ENCODE data around the gene KLHDC4.
"Not testable (repeated sequence)": the region's sequence is repeated elsewhere in the genome, so short reads cannot be mapped to it uniquely, and the experiment has no call there.

KLHDC4 gene

DNA sequence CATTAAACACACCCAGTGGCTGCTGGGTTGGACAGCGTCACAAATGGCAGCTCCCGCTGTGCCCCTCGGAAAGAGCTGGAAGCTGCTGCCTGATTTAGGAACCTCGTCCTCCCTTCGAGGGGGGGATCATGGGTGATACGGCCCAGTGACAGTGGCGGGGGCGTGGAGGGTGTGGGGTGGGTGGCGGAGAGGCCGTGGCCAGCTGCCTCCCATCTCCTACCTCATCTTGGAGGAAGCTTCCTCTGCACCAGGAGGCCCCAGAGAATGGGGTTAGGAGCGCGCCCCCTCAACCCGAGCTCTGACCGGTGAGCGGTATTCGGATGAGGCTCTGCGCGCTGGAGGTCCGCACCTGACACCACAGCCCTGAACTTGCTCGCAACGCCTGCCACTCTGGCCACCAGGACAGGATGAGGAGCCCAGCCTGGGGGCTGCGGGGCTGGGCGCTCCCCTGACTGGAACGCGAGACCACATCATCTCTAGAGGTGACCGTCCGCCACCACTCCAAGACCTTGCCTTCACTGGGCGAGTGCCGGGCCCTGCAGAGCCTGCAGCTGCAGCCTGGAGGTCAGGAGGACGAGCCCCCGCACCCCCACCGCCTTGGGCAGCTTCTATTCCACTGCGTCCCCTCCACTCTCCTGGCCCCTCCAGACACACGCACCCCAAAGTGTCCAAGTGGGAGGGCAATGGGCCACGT is 80.9 kb downstream of the KLHDC4 start:
- no peak for DNase-seq (ENCODE audit: low read depth in 3 of 3)

DNA sequence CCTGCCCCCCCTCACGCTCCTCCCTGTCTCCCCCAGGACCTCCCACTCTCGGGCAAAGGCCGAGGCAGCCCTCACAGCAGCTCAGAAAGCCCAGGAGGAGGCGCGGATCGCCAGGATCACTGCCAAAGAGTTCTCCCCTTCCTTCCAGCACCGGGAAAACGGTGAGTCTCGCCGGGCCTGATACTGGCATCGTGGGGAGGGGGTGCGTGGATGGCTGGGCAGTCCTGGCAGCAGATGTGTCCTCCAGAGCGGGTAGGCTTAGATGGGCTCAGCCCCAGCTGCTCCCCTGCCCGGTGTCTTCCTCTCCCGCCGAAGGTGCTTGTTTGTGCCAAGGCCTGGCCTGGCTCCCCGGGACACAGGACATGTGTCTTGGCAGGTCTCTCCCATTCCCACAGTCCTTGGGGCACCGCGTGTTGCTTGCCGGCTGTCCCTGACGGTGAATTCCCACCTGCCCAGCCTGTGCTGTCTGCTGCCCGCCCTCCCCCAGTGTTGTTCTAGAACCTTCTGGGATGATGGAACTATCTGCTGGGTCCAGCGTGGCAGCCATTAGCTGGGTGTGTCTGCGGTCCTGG is 81.6 kb downstream of the KLHDC4 start:
- DNase-seq (ENCODE audit: low read depth in 3 of 3), result no peak

DNA sequence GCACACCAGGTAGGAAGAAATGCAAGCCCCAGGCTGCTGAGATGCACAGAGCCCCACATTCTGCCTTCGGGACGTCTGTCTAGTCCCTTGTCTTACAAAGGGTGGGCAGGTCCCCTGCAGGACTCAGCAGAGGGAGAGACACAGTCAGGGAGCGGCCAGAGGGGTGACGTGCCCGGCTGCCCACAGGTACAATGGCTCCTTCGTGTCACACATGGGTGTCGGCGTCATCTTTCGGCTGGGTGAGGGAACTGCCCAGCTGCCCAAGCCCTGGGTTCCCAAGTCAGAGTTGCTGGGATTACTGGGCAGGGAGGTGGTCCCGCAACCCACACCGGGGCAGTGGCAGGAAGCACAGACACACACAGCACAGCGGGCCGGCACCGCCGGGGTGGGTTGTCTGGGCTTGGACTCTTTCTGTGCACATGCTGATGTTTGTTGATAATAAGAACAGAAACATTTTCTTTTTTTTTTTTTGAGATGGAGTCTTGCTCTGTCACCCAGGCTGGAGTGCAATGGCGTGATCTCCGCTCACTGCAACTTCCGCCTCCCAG is 82.9 kb downstream of the KLHDC4 start:
- no peak for DNase-seq (ENCODE audit: low read depth in 3 of 3)

DNA sequence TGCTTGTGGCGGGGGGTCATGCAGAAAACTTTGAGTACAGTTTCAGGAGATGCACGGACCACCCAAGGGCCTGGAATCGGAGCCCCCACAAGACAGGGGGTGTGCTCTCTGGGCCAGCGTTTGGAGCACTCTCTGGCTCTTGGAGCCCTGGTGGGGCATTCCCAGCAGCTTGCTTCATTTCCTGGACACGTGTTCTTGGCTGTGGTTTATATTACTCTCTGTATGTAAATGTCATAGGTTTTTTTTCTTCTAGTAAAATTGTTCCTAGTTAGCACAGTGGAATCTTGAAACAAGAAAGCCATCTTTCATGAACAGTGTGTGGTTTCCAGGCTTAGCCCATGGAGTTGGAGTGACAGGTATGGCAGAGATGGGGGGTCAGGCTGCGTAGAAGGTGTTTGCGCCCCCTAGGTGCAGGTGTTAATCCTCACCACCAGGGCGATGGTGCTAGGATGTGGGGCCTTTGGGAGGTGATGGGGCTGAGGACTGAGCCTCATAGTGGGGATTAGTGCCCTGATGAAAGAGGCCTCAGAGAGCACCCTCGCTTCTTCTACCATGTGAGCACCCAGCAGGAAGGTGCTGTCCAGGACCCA is 83.7 kb downstream of the KLHDC4 start:
- DNase-seq (ENCODE audit: low read depth in 3 of 3), result no peak

DNA sequence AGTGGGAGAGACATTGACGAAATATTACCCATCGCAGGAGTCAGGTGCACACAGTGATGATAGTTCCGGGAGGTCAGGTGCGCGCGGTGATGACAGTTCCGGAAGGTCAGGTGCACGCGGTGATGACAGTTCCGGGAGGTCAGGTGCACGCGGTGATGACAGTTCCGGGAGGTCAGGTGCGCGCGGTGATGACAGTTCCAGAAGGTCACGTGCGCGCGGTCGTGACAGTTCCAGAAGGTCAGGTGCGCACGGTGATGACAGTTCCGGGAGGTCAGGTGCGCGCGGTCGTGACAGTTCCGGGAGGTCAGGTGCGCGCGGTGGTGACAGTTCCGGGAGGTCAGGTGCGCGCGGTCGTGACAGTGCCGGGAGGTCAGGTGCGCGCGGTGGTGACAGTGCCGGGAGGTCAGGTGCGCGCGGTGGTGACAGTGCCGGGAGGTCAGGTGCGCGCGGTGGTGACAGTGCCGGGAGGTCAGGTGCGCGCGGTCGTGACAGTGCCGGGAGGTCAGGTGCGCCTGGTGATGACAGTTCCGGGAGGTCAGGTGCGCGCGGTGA is 84.7 kb downstream of the KLHDC4 start:
- DNase-seq (ENCODE audit: low read depth in 3 of 3), result not testable (repeated sequence)

DNA sequence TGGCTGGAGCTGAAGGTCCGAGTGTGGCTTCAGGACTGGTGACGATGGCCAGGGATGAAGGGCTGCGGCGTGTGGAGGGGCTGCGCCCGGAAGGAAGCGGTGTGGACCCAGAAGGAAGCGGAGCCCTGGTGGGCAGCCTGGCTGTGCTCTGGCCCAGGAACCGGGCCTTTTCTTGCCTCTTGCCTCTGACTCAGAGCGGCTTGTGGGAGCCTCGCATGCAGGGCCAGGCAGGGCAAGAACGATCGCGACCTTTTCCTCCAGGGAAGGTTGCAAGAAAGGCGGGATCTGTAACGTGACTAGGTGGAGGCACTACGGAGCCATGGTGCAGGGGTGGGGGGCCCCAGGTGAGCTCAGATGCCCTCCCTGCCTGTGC is 85.5 kb downstream of the KLHDC4 start:
- no peak for DNase-seq (ENCODE audit: low read depth in 3 of 3)

DNA sequence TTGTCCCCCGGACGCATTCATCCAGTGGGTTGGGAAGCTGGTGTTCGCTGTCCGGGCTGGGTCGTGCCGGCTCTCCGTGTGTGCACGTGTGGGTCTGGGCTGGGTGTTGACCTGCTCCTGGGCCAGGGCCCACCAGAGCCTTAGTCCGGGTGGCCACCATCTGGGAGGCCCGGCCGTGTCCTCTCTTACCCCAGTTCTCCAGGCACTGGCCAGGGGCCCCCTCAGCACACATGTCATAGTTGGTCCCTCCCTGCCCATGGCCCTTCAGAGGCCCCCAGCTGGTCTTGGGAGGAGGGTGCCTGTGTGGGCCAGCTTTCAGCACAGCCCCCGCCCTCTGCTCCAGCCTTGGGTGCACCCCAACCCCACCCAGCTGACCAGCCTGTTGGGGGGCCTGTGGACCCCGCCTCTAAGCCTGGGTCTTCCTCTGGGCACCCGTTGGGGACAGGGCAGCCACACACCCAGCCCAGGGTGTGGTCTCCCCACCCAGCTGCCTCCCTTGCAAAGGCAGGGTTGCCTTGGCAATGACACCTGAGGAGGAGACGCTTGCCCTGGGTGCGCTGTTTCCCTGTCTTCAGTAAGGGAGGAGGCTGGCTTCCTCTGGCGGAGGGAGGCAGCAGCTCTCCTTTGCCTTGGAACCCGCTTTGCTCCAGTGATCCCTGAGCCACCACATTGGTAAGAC is 86.1 kb downstream of the KLHDC4 start:
- no peak for DNase-seq (ENCODE audit: low read depth in 3 of 3)

DNA sequence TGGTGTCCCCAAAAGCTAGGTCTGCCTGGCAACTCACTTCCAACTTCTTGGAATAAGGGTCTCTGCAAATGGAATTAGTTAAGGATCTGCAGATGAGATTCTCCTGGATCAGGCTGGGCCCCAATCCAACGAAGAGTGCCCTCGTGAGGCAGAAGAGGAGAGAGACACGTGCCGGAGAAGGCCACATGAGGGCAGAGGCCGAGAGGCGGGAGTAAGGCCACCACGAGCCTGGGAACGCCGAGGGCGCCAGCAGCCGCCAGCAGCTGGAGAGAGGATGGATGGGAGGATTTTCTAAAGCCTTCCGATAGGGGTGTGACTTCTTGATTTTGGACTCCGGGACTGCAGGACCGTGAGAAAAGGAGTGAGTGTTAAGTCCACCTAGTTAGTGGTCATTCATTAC is 87.2 kb downstream of the KLHDC4 start:
- DNase-seq (ENCODE audit: low read depth in 3 of 3), result no peak

DNA sequence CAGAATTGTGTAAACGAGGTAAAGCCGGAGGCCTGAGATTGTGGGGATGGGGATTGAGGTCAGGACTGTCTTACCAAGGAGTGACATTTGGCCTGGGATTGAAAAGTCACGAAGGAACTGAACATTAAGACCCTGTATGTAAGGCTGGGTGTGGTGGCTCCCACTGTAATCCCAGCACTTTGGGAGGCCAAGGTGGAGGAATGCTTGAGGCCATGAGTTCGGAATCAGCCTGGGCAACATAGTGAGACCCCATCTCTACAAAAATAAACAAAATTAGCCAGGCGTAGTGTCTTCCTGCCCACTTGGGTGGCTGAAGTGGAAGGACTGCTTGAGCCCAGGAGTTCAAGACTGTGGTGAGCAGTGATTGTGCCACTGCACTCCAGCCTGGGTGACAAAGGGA is 88.0 kb downstream of the KLHDC4 start:
- DNase-seq (ENCODE audit: low read depth in 3 of 3), result no peak

DNA sequence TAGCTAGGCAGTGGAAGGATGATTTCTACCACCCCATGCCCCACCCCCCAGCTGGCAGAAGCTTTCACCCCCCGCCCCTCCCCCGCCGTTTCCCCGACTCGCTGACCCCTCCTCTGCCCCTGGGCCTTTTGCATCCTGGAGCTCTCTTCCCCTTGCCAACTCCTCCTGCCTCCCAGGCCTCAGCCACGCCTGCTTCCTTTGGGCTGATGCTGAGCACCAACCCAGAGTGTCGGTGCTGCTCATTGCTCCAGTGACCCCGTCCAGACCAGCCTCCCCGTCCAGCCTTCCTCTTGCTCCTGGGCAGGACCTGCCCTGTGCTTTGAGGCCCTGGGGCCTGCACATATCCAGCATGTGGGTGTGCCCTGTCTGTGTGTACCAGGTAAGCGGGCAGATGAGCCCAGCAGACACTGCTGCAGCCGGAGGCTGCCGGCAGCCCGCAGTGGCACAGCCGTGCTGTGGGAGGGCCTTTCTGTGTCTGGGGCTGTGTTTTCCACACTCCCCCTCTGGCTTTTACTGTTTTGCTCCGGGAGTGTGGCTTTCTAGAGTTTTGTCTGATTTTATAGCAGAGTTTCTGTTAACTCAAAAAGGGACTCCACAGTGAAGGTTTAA is 90.6 kb downstream of the KLHDC4 start:
- no peak for DNase-seq (ENCODE audit: low read depth in 3 of 3)

DNA sequence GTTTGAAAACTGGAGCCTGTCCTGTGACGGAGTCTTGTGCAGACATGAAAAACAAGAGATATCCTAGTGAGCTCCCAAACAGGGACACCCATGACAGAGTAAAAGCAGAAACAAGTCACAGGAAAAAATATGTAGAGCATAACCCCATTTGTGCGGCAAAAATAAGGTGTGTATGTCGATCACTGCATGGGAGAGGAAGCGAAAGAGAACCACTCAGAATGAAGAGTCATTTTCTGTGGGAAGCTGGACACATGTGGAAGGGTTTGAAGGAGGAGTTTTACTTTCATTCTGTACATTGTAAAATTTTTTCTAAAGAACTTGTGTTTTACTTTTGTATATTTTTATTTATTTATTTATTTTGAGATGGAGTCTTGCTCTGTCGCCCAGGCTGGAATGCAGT is 91.4 kb downstream of the KLHDC4 start:
- no peak for DNase-seq (ENCODE audit: low read depth in 3 of 3)

DNA sequence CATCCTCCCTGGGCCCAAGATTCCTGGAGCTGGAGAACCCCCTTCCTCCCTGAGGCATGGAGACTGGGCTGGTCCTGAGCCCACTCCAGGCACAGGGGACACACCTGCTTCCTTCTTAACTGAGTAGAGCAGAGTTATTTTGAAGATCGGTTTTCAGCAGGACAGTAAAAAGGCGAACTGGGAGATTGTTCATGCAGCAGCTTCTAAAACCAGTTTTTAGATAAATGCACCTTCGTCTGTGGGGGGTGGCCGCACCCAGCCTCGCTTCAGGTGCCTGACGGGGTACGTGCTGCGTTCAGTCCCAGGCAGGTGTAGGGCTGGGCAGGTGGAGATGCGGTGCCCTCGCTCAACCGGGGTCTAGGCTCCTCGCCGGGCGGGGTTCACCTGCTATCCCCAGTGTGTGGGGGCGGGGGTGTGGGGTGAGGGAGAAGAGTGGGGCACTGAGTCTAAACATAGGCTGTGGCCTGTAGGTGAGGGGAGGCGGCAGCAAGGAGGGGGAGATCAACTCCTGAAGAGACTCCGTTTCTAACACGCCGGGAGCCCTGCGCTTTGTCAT is 94.0 kb downstream of the KLHDC4 start:
- no peak for DNase-seq (ENCODE audit: low read depth in 3 of 3)

DNA sequence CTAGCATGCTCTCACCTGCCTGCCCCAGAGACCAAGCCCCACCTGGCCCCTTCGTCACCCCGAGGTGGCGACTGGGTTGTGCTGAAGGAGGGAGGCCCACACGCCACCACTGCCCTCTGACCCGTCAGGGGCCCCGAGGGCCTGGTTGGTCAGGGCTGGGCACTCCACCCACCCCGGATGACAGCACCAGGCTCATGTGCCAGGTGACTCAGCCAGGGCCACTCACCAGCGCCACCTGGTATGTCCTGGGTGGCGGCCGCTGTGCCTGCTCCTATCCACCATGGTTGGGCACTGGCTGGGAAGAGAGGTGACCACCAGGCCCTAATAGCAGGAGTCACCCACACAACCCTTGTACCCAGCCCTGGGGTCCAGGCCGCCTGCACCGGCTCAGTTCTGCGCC is 94.6 kb downstream of the KLHDC4 start:
- DNase-seq (ENCODE audit: low read depth in 3 of 3), result no peak

DNA sequence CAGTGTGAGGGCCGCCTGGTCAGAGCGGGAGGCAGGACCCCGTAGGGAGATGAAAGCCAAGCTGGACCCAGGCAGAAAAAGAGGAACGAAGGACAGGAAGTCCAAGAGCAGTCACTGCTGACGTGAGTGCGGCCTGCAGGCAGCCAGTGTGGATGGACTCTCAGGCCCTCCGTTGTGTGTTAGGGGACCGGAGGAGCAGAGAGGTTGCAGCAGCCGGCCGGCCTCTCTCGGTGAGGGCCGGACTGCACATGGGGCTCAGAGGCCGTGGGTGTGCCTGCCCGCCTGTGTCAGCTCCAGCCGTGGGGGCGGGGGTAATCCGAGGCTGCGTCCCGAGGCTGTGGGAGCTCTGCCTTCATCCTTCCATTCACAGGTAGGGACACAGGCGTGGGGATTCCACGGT is 96.1 kb downstream of the KLHDC4 start:
- no peak for DNase-seq (ENCODE audit: low read depth in 3 of 3)

DNA sequence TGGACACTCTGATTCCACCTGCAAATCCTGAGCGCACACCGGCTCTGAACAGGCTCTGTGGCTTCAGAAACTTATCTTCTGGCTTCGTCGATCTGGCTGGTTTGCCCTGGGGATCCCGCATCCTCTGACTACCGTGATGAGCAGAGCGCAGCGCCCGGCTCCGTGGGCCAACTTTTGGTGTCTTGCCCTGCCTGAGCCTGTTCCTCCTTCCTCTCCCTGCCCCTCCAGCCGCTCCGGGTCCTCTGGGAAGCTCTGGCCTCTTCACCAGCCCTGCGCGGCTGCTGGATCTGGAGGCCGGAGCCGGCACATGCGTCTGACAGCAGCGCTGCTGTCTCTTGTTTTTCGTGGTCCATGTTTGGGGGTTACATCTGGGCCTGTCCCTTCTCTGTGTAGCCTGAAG is 97.8 kb downstream of the KLHDC4 start:
- no peak for DNase-seq (ENCODE audit: low read depth in 3 of 3)

DNA sequence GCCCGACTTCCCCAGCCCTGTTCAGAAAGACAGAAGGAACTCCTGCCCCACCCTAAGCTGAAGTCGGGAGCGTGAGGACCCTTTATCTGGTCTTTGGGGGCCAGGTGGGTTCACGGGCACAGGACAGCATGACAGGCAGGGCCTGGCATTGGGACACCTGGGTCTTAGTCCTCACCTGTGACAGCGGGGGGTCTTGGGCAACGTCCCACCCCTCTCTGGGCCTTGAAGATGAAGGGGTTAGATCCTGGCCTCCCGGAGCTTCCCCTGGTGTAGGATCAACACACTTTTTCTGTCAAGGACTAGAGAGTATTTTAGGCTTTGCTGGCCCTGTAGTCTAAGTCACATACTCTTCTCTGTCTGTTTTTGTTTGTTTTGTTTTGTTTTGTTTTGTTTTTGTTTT is 98.3 kb downstream of the KLHDC4 start:
- DNase-seq (ENCODE audit: low read depth in 3 of 3), result no peak

DNA sequence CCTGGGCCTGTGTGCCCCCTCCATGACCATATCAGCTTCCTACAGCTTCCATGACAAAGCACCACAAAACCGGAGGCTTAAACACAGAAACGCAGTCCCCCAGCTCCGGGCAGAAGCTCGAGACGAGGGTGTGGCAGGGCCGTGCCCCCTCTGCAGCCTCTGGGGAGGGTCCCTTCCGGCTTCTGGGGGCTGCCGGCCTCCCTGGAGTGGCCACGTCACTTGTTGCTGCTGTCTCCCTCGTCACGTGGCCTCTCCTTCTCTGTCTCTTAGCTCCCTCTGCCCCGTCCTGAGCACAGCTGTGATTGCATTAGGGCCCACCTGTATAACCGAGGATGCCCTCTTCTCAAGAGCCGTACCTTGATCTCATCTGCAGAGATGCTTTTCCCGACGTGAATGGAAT is 98.9 kb downstream of the KLHDC4 start:
- DNase-seq (ENCODE audit: low read depth in 3 of 3), result no peak

DNA sequence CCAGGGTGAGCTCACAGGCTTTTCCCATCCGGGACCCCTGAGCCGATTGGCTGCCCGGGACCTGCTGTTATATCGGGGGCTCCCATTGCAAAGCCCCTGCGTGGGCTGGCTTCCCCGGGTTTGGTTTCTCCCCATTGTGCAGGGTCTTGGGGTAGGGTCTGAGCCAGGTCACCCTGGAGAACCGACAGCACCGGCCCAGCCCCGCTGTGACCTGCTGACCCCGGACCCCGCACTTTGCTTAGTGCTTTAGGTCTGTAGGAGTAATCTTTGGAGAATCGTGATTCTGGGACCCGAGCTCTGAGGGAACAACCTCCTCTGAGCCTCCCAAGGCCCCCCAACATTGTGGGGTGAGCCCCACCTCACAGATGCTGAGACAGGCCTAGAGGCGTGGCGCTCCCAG is 100.6 kb downstream of the KLHDC4 start:
- no peak for DNase-seq (ENCODE audit: low read depth in 3 of 3)

DNA sequence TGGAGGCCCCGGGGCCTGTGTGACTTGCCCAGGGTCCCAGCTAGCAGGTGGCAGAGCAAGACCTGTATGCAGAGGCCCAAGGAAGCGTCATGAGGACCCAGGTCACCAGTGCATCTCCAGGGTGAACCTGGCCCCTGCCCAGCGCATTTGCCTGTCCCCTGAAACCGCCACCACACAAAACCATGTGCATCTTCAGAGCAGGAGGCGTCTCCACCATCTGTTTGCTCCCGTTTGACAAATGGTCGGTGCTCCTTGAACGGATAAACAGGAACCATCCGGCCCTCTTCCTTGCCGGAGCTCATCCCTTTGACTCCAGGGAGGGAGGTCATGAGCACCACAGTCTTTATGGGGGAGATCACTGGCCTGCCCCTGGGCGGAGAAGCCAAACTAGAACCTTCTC is 101.0 kb downstream of the KLHDC4 start:
- no peak for DNase-seq (ENCODE audit: low read depth in 3 of 3)

DNA sequence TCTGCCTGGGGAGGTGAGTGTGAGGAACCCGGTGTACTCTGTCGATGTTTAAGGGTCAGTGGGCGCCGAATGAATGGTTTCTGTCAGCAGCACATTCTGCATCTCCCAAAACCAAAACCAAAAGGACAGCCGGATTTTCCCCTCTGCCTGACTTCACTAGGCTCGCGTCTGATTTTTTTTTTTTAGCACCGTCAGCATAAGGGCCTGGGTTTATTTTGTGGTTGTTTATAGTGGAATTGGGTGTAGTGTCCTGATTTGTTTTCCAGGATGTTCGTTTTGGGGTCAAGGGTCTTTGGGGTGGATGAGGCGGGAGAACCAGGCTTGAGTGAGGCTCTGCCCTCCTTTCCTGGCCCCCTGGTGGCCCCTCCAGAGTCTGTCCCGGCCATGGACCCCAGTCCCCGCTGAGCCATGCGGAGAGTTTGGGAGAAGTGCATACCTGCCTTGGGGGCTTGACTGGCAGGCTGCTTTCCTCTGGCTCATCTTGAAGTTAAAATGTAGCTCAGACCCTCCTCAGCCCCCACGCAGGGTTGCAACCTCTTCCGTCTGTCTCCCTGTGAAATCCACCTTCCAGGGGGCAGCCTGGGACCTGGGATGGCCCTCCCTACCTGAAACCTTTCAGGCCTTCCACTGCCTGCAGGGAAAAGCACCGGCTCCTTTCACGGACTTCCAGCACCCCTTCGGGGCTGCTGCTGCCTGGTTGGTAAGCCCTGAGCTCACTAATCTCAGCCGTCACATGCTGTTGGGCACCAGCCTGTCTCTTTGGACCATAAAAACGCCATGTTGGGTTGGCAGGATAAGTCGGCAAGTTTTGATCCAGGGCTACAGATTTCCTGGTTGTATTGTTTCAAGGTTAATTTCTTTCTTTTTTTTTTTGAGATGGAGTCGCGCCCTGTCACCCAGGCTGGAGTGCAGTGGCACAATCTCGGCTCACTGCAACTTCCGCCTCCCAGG is 103.3 kb downstream of the KLHDC4 start:
- no peak for DNase-seq (ENCODE audit: low read depth in 3 of 3)

DNA sequence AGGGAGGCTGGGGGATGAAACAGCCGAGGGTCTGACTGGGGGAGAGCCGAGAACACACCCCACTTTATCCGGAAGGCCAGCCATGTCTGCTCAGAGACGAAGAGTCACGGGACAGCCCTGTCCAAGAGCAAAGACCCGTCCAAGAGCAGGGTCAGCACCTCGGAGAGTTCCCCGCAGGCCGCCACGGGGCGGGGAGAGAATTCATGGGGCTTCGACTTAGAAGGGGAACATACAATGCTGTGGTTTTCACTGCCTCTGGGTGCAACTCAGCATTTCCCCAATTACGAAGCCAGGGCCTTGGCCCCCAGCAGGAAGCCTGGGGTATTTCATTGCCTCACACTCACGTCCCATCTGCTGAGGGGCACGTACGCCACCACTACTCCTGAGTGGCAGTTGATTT is 104.2 kb downstream of the KLHDC4 start:
- DNase-seq (ENCODE audit: low read depth in 3 of 3), result peak in 1 of 3 donors; percentile 5
